Esophagus squamous epithelium (tissue), 5 donors: ENCODE data around the gene GPNMB. TPM values are rescaled to one million over a fixed set of nuclear protein-coding genes. Genes with fewer than 3 reads are reported as not detected.
A peak's percentile ranks its signal among the peaks of the same experiment; 100 is the strongest.
"Not testable (repeated sequence)": the region's sequence is repeated elsewhere in the genome, so short reads cannot be mapped to it uniquely, and the experiment has no call there.

Experiments
- DNase-seq: peaks from one replicate; lab custom pipeline; 2025; lab: John Stamatoyannopoulos, UW
- H3K27ac ChIP-seq, 4 donors: fragments of 200-600 bp; sonication (generic); one replicate each; pipeline ENCODE4 v1.5.1; 2016 to 2019; ENCODE audit warnings: mild to moderate bottlenecking in 1 of 4
- H3K27me3 ChIP-seq, 4 donors: fragments of 200-600 bp; sonication (generic); 1 replicate in 3 of 4; 2 replicates in 1 of 4; pipeline versions ENCODE4 v1.5.1 to v1.6.0; 2017 to 2021; ENCODE audit warnings: antibody characterized with exemption in 1 of 4
- H3K36me3 ChIP-seq, 3 donors: fragments of 200-600 bp; sonication (generic); one replicate each; pipeline ENCODE4 v1.5.1; 2016 to 2019
- H3K4me1 ChIP-seq, 3 donors: fragments of 200-600 bp; sonication (generic); one replicate each; pipeline ENCODE4 v1.5.1; 2017 to 2019
- H3K4me3 ChIP-seq, 4 donors: fragments of 200-600 bp; sonication (generic); 1 replicate in 3 of 4; 2 replicates in 1 of 4; pipeline ENCODE4 v1.5.1; 2016 to 2019; ENCODE audit warnings: mild to moderate bottlenecking in 2 of 4, moderate library complexity in 1 of 4
- H3K9me3 ChIP-seq, 3 donors: fragments of 200-600 bp; sonication (generic); one replicate each; pipeline ENCODE4 v1.5.1; 2016 to 2019
- CTCF ChIP-seq, 6 experiments: fragments of 450-650 bp in 4 of 6; fragments of 200-600 bp in 2 of 6; sonication (generic) in 2 of 6; IDR thresholded peaks; one replicate each; pipeline ENCODE4 v1.5.1; 2016 to 2019; ENCODE audit warnings: antibody characterized with exemption in 6 of 6, mild to moderate bottlenecking in 4 of 6, moderate library complexity in 4 of 6
- POLR2A ChIP-seq, 4 donors: fragments of 450-650 bp; IDR thresholded peaks; one replicate each; pipeline ENCODE4 v1.6.1; 2017; ENCODE audit warnings: antibody characterized with exemption in 4 of 4, mild to moderate bottlenecking in 4 of 4, moderate library complexity in 3 of 4
- WGBS, 2 donors: methylation state at CpG; one replicate each; pipeline ENCODE4 v1.1.5; 2018; 5-methylcytosine and 5-hydroxymethylcytosine counted together
- intact Hi-C: fragments of 100-400 bp; cut with DNase I; formaldehyde crosslinking; loops from one replicate; pipeline ENCODE4 v1.15.0; 2022
- total RNA-seq, 4 donors: library from RNA; depleted of rRNA; stranded (reverse); fragments of >200 nt; gene quantifications; one replicate each; pipeline ENCODE4 v1.1.0, GENCODE V29; 2016
- donor health status: DM: yes; HTN: yes; CAD: no.

GPNMB gene
- 100 to 1,000 TPM in 2 of 4 donors, 10 to 100 TPM in 2; 34.5 to 187 (median 107) TPM for total RNA-seq

- no peaks in the 10 kb centered on the region for H3K9me3 ChIP-seq
- intact Hi-C loops = no loop called here
- peak within 1 kb of the TSS; percentile 44 to 65 (median 56) for H3K4me3 ChIP-seq
- peaks cover 10 to 60% (median 21%) of the 10 kb centered on the region in 3 donors for H3K4me1 ChIP-seq
- peak within 1 kb of the TSS; percentile 83 to 86 (median 84) for H3K27ac ChIP-seq
- no peak for DNase-seq
- peaks cover 0 to 25% (median 0%) of the 10 kb centered on the region in 4 donors for H3K27me3 ChIP-seq
- H3K36me3 ChIP-seq = peaks cover 0 to under 1% (median 0%) of the 10 kb centered on the region in 3 donors
- WGBS, 2 donors = 16 to 37% methylated on average over 7 of the region's 7 CpGs
- TF ChIP-seq POLR2A (IDR thresholded peaks at IDR 0.05) (peak in 2 of 4 donors; percentile 75 to 86), CTCF (IDR thresholded peaks at IDR 0.05) (no peak)
Observed at GRCh38 chr7:23246555-23246954, at the start of gene GPNMB. Gene GPNMB, plus strand, starts transcription at chr7:23246775. Its CDS starts 83 bp downstream, at chr7:23246858.

- H3K27ac ChIP-seq, H3K9me3 ChIP-seq, DNase-seq, intact Hi-C loops, H3K27me3 ChIP-seq, H3K4me3 ChIP-seq, H3K4me1 ChIP-seq: not testable (repeated sequence)
- WGBS, 2 donors = 93 to 94% methylated on average over 5 of the region's 5 CpGs
- peaks cover 9 to 89% (median 25%) of the 10 kb centered on the region in 3 donors for H3K36me3 ChIP-seq
Observed at GRCh38 chr7:23197745-23198144, 48.8 kb upstream of the GPNMB start.

- H3K27ac ChIP-seq = no peak overlapping the region
- intact Hi-C loops = no loop called here
- TF ChIP-seq CTCF (IDR thresholded peaks at IDR 0.05) (no peak), POLR2A (IDR thresholded peaks at IDR 0.05) (no peak)
- no peaks in the 10 kb centered on the region for H3K27me3 ChIP-seq
- H3K9me3 ChIP-seq = no peaks in the 10 kb centered on the region
- H3K36me3 ChIP-seq = peaks cover 0 to 65% (median 14%) of the 10 kb centered on the region in 3 donors
- no peak overlapping the region for H3K4me3 ChIP-seq
- DNase-seq = no peak
- WGBS, 2 donors = 71 to 80% methylated on average over 2 of the region's 2 CpGs
- H3K4me1 ChIP-seq = no peaks in the 10 kb centered on the region
Observed at GRCh38 chr7:23200331-23200730, 46.2 kb upstream of the GPNMB start.

GRCh38 chr7:23204241-23204640 lies 42.3 kb upstream of the GPNMB start:
- peaks cover 0 to 7% (median 5%) of the 10 kb centered on the region in 3 donors for H3K4me1 ChIP-seq
- no peak overlapping the region for H3K27ac ChIP-seq
- intact Hi-C loops = no loop called here
- no peaks in the 10 kb centered on the region for H3K9me3 ChIP-seq
- H3K27me3 ChIP-seq = peaks cover 0 to 8% (median 0%) of the 10 kb centered on the region in 4 donors
- DNase-seq = no peak
- H3K4me3 ChIP-seq = no peak overlapping the region
- 73 to 94% methylated on average over 1 of the region's 1 CpG for WGBS, 2 donors
- peaks cover 0 to 34% (median 11%) of the 10 kb centered on the region in 3 donors for H3K36me3 ChIP-seq
- no peak for TF ChIP-seq CTCF (IDR thresholded peaks at IDR 0.05)
- no peak for TF ChIP-seq POLR2A (IDR thresholded peaks at IDR 0.05)

- DNase-seq = no peak
- TF ChIP-seq POLR2A (IDR thresholded peaks at IDR 0.05) (no peak), CTCF (IDR thresholded peaks at IDR 0.05) (no peak)
- H3K4me1 ChIP-seq = peaks cover 0 to 7% (median 5%) of the 10 kb centered on the region in 3 donors
- H3K9me3 ChIP-seq = no peaks in the 10 kb centered on the region
- peak overlapping the region; percentile 5 to 58 (median 26) for H3K4me3 ChIP-seq
- H3K27me3 ChIP-seq = peaks cover 0 to 8% (median 0%) of the 10 kb centered on the region in 4 donors
- intact Hi-C loops = no loop called here
- 73 to 92% methylated on average over 2 of the region's 2 CpGs for WGBS, 2 donors
- H3K36me3 ChIP-seq = peaks cover 0 to 21% (median 0%) of the 10 kb centered on the region in 3 donors
- peak overlapping the region in 1 of 4 donors; percentile 19 for H3K27ac ChIP-seq
Observed at GRCh38 chr7:23205577-23205908, 41.0 kb upstream of the GPNMB start.
